GM21825 (cell line): ENCODE results near the gene MUS81.

ENCODE experiments used
- ATAC-seq: cut with Tn5 transposase; IDR thresholded peaks from one replicate; pipeline ENCODE4 v1.9.1; 2021; ENCODE audit warnings: mild to moderate bottlenecking, moderate library complexity; ENCODE audit not compliant: unreplicated experiment

Gene MUS81

DNA sequence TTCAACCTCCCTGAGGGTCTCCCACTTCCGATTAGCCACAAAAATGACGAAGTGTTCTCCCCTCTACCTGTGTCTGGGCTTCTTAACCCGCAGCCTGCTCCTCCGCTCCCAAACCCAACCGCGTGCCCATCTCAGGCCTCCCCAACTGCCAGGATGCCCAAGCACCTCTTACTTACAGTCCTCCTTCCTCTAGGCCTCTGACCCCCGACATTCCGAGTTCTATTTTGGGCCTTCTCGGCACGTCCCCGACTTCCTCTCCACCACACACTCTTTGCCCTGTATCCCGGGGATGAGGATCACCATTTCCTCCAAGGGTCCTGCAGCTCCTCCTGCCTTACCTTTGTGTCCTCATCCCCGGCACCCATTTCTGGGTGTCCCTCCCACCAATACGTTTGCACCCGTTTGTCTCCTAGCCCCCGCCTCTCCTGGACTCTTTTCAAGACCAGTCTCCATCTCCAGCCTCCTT is 388 bp upstream of the MUS81 start:
- no peak for ATAC-seq

DNA sequence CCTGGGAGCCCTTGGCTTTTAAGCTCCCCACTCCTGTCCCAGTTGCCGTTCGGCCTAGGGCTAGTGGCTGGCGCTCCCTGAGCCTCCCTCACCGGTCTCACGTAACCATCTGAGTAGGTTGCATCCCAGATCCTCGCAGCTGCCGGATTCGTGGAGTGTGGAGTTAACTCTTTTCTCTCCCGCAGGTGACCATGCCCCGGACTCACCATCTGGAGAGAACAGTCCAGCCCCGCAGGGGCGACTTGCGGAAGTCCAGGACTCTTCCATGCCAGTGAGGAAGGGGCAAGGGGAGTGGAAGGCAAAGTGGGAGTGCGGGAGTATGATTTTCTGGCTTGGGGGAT is 902 bp downstream of the MUS81 start:
- no peak for ATAC-seq

DNA sequence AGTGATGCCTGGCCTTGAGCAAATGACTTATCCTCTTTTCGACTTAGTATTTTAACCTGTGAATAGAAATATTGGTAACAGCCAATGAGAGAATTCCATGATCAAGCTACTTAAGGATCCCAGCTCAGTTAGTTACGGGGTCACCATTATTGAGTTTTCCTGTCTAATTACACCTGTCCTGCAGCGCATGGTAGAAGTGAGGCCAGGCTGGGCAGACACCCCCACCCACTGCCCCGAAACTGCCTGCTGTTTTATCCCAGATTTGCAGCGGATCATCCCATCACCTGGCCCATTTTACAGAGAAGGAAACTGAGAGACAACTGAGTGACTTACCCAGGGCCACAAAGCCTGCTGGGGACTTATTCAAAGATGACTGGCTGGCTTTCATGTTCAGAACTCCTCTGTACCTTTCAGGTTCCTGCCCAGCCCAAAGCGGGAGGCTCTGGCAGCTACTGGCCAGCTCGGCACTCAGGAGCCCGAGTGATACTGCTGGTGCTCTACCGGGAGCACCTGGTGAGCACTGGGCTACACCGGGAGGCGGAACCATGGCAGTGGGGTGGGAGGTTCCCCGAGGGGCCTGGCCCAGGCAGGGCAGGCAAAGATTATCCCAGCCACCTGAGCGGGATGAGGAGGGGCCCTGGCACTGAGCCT is 1.4 kb downstream of the MUS81 start:
- no peak for ATAC-seq

DNA sequence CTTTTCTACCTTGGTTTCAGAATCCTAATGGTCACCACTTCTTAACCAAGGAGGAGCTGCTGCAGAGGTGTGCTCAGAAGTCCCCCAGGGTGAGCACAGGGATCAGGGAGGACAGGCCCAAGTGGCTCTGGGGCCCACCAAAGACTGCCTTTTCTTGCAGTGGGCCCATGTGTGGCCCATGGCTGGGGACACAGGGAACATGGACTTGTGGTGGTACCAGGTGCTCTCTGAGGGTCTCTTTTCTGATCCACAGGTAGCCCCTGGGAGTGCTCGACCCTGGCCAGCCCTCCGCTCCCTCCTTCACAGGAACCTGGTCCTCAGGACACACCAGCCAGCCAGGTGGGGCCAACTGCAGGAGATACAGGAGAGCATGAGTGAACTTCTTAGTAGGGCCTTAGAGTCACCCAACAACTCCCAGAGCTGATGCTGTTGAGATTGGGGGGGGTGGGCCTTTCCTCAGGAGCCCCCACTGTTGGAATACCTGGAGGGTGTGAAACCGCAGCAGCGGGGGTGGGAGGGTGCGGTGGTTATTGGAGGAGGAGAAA is 2.0 kb downstream of the MUS81 start:
- no peak for ATAC-seq

DNA sequence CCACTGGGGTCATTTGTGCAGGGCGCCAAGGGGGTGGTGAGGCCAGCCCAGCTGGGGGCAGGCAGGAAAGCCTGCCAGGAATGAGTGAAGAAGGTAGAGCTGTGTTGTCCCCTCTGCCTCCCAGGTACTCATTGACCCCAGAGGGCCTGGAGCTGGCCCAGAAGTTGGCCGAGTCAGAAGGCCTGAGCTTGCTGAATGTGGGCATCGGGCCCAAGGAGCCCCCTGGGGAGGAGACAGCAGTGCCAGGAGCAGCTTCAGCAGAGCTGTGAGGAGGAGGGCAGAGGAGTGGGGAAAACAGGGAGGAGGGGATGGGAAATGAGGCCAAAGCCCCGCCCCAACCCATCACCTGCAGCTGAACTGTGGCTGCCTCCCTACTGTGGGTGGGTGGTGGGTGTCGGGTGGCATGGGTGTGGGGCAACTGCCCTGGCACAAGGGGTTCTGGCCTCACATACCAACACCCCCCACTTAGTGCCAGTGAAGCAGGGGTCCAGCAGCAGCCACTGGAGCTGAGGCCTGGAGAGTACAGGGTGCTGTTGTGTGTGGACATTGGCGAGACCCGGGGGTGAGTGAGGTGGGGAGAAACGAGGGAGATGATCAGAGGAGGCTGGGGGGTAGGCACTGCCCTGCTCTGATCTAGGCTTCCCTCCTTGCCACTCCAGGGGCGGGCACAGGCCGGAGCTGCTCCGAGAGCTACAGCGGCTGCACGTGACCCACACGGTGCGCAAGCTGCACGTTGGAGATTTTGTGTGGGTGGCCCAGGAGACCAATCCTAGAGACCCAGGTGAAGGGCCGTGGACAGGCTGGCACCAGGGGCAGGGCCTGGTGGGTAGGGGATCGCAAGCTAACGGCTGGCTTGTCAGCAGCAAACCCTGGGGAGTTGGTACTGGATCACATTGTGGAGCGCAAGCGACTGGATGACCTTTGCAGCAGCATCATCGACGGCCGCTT is 3.0 kb downstream of the MUS81 start:
- no peak for ATAC-seq

DNA sequence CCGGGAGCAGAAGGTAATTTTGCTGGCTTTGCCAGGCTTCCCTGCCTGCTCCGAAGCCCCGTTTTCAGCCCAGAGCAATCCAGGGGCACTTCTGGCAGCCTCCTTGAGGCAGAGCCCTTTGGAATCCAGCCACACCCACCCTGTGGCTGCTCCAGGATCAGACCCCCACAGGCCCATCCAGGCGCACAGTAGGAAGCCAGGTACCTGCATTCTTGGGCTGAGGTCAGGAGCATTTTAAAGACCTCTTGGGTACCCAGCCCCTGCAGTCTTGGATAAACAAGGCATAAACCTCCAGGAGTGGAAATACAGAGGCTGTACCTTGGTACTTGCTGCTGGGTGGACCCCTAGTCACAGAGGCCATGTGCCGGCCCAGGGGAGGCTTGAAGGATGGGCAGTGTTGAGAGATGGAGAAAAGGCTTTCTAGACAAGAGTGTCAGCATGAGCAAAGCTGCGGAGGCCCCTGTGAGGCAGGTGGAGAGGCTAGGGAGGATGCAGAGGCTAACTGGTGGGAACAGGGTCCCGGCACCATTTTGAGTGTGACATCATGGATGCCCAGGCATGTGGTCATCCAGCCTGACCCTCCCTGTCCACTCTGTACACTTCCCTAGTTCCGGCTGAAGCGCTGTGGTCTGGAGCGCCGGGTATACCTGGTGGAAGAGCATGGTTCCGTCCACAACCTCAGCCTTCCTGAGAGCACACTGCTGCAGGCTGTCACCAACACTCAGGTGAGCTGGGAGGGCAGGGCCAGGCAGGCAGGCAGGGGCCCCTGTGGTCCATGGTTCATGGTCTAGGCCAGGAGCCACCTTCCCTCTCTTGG is 3.9 kb downstream of the MUS81 start:
- no peak for ATAC-seq

DNA sequence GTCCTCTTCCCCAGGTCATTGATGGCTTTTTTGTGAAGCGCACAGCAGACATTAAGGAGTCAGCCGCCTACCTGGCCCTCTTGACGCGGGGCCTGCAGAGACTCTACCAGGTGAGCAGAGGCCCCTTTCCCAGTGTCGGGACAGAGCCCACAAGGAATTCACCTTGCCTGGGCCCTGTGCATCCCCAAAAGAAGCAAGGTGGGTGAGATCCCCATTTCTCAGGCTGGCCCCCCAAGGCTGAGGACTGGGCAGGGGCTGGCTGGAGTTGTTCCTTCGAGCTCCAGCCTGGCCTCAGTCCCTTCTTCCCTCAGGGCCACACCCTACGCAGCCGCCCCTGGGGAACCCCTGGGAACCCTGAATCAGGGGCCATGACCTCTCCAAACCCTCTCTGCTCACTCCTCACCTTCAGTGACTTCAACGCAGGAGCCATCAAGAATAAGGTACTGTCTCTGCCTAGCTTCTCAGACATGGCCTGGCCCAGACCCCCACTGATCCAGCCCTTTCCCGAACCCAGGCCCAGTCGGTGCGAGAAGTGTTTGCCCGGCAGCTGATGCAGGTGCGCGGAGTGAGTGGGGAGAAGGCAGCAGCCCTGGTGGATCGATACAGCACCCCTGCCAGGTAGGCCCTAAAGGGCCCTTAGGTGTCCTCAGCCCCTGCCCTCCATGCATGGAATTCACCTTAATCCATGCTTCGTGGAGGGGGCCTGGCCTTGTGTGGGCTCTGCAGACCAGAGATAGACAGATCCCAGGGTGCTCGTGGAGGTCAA is 4.7 kb downstream of the MUS81 start:
- no peak for ATAC-seq

DNA sequence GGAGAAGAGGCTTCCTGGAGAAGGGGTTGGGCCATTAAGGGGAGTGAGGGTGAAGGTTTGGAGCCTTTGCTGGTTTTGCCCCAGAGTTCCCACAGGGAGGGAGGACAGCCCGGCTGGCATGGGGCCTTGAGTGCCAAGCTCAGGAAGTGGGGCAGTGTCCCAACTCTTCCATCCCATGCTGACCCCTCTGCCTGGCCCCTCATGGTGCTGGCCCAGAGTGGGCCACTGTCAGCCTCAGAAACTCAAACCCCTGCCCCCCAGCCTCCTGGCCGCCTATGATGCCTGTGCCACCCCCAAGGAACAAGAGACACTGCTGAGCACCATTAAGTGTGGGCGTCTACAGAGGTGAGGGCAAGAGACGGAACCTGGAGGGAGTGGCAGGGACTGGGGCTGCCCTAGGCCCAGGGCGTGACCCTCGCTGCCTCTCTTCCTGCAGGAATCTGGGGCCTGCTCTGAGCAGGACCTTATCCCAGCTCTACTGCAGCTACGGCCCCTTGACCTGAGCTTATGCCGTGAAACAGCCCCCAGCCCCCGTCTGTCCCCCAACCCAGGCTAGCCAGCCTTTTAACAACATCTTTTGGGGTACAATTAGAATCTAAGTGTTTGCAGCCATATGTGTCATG is 5.4 kb downstream of the MUS81 start:
- ATAC-seq = no peak

DNA sequence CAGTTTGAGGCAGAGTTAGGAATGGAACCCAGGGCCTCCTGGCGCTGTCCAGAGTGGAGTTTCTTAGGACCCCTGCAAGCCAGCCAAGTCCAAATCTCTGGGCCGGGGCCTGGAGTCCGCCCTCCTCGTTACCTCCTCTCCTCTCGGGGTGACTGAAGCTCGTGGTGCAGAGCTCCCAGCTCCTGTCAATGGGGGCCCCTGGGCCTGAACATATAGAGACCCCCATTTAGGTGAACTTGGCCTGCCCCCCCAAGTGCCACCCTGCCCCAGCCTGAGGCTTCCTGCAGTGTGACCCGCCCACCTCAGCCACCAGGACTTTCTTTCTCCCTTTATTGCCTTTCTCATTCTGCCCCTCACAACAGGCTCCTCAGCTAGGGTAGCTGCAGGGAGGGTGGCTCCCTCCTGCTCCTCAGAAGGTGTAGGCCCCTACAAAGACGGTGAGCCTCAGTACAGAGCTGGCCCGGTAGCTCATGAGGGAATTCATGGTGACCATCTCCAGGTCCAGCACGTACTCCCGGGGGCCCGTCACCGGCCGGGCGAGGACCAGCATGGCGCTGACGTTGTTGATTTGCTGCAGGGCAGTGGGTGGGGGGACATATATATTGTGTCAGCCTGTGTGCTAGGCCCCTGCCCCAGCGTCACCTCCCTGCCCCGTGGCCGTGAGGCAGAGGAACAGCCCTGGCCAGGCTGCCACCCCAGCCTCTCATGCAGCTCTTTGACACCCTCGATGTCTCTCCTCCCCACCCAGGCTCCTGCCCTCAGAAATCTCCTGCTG is 6.5 kb downstream of the MUS81 start:
- ATAC-seq = no peak

DNA sequence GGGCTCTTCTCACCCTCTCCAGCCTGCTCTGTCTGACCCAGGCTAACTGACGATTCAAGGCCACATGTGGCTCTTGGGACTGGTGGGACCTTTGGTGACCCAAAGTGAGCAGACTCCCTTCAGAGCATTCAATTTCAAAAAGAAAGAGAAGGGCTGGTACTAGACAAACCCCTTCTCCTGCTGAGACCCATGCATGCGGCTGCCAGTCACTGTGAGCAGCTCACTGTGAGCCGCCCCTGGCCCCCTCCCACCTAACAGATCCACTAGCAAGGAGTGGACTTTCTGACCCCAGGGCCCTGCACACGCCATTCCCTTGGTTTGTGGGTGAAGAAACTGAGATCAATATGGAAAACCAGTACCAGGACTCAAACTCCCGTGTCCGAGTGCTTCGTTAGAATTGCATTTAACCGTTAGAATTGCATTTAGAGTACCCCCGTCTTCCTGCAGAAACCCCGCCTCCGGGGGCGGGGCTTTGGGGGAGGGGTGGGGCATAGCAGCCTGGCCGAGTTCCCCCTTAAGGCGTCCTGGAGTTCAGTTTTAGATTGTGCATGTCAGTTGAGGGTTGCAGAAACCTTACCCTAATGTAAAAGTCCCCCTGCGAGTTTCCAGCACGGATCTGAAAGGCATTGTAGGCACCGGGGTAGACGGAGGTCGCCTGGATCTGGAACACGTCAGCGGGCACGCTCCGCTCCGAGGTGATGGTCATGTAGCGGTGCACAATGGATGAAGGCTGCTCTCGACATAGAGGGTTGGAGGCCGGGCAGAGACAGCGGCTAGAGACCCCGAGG is 7.2 kb downstream of the MUS81 start:
- ATAC-seq = no peak

DNA sequence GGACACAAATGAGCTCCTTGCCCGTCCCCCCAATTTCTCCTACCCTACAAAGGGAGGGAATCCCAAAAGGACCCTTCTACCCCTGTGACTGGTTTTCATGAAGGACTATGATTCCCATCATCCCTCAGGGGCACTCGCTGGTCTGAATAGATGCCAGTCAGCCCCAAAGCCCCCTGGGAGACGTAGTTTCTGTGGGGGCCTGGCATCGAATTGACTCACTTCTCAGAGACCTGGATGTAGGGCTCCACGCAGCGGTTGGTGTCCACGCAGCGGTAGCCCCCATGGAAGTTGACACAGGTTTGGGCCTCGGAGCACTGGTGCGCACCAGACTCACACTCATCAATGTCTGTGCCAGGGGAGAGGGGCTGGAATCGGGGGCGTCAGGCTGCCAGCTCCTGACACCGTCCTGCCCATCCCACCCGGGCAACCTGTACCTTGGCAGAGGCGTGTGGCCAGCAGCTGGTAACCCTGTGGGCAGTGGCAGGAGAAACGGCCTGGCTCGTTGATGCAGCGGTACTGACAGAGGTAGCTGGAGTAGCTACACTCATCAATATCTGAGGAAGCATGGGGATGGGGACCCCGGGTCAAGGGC is 7.9 kb downstream of the MUS81 start:
- ATAC-seq = no peak

DNA sequence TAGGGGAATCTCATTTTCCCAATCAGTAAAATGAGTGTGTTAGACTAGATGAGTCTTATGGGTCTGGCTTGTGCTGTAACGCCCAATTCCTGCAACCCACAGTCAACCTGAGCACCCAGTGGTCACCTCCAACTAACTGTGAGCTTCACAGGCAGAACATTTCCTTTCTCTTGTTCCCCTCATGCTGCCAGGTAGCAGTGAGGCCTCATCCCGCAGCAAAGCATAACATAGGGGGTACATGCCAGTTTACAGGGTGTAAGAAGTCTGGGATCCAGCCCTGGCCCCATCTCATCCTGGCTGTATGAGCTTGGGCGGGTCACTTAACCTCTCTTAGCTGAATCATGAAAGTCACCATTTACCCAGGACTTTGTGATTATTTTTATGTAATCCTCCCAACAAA is 8.7 kb downstream of the MUS81 start:
- no peak for ATAC-seq

DNA sequence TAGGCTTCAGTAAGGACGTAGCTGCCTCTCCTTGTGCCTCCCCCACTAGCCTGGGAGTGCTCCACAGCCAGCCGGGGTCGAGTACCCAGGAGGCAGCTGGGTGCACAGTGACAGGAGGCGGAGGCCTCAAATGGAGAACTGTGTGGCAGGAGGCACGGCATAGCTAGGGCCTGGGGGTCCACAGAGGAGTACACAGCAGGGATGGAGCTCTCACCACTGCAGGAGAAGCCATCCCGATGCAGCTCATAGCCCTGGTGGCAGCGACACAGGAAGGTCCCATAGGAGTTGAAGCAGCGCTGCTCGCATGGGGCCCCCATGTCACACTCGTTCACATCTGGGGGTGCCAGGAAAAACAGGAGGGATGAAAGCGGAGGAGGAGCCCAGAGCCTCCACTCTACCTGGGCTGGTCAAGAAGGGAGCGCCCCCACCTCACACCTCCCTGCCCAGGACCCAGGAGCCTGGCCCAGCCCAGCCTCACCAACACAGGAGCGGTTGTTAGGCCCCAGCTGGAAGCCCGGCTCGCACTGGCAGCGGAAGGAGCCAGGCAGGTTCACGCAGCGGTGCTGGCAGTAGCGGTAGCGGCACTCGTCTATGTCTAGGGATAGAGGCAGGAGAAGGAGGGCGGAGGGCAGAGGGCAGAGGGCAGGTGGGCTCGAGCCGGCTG is 9.5 kb downstream of the MUS81 start:
- ATAC-seq = no peak

DNA sequence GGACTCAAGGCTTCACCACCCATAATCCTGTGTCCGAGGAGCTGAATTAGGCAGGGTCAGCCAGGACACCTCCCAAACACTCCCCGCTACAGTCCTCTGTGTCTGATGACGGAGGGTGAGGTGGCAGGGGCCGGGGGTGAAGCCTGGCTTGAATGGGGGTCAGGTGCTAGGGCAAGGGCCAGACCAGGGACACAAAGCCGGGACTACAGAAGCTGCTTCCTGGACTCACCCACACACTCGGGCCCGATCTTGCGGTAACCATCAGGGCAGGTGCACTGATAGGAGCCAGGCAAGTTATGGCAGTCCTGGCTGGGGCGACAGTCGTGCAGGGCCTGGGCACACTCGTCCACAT is 10.1 kb downstream of the MUS81 start:
- no peak for ATAC-seq

DNA sequence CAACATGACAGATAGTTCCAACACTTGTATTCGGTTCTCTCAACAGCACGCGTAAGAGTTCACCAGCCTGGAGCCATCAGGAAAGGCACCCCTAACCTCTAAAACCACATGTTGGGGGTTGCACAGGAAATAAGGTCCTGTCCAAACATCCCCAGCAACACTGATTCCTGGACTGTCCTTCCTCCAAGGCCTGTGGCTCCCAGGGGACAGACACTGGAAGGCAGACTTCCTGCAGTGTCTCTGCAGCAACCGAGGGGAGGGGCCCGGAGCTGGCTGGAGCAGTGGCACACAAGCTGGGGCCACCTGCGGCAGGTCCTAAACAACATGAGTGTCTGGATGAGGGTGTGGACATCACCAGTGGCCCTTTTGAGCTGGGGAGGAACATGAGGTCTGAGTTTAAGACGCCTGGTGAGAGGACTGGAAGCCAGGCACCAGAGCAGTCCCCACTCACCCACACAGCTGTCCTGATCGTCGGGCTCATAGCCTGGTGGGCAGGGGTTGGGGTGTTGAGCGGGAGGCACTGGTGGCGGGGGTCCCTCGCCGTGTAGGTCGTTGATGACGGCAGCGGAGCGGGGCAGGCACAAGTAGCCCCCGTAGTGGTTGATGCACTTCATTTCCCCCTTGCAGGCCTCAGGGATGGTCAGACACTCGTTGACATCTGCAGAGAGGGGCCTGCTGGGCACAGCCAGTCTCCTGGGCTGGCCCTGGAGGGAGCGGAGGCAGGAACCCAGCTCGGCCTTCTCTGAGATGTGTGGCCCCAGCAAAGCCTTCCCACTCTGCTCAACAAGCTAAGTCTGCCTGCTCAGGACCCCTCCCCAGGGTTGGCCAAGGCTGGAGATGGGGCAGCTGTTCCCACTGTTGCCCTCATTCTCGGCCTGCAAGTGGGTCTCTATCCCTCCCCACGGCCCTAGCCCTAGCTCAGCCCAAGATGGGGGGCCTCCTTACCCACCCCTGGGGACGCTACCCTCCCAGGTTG is 10.8 kb downstream of the MUS81 start:
- no peak for ATAC-seq

DNA sequence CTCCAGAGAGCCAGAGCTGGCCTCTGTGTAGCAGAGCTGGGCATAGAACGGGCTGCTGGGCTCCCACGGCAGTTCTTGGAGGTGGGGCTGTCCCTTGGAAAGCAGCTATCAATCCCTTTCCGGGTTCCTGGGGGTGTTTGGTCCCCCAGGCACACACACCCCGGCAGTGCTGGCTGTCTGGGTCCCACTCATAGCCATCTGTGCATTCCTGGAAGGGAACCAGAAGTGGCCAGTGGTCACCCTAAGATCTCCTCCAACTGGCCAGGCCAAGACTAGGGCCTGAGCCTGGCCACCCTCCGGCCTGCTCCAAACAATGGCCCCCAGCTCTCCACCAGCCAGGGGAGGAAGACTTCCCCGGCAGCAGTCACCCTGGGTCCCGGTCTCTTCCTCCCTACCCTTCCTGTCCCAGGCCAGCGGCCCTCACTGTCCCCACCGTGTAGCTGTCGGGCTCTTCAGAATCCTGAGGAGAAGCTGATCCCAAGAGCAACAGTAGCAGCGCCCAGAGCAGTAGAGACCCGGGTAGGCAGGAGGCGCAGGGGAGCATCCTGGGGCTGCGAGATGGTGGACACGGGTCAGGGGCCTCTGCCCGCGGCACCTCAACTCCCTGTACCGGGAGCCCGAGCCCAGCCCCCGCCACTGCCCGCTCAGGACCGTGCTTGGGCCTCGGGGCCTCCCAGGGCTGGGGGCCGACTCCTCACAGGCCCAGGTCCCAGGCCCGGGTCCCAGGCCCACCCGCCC is 11.7 kb downstream of the MUS81 start:
- ATAC-seq = no peak
